Measurements from ENCODE around the gene DGCR2.

DNA sequence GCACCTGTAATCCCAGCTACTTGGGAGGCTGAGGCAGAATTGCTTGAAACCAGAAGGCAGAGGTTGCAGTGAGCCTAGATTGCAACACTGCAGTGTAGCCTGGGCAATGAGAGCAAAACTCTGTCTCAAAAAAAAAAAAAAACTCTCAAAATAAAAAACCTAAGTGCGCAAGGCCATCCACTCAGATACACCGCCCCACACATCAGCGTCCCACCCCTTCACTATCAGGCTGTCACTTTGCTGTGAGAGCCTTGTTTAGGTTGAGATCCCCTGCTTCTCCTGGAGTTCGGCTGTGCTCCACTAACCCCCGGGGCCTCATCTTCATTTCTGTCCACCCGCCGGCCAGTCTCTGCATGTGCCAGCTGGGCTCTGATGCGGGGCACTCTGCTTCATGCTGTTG, 44.2 kb upstream of the DGCR2 start:
- TF ChIP-seq, protein P1, sequence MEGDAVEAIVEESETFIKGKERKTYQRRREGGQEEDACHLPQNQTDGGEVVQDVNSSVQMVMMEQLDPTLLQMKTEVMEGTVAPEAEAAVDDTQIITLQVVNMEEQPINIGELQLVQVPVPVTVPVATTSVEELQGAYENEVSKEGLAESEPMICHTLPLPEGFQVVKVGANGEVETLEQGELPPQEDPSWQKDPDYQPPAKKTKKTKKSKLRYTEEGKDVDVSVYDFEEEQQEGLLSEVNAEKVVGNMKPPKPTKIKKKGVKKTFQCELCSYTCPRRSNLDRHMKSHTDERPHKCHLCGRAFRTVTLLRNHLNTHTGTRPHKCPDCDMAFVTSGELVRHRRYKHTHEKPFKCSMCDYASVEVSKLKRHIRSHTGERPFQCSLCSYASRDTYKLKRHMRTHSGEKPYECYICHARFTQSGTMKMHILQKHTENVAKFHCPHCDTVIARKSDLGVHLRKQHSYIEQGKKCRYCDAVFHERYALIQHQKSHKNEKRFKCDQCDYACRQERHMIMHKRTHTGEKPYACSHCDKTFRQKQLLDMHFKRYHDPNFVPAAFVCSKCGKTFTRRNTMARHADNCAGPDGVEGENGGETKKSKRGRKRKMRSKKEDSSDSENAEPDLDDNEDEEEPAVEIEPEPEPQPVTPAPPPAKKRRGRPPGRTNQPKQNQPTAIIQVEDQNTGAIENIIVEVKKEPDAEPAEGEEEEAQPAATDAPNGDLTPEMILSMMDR (IDR thresholded peaks at IDR 0.05; ENCODE audit: borderline replicate concordance, extremely low read depth, low read length, poor library complexity, severe bottlenecking) = no peak
- TF ChIP-seq EZH2 (IDR thresholded peaks at IDR 0.05; ENCODE audit: borderline replicate concordance, low read depth, low read length, severe bottlenecking) = no peak

Measured in DND-41 (cell line).